NCI-H146 treated with DMSO at 0.1 percent for 48 hours (cell line): Measurements from ENCODE around the gene COL2A1.
"Not testable (repeated sequence)": the region's sequence is repeated elsewhere in the genome, so short reads cannot be mapped to it uniquely, and the experiment has no call there.

Source experiments
- DNase-seq: peaks from one replicate; lab custom pipeline; 2025; ENCODE audit not compliant: unreplicated experiment; lab: John Stamatoyannopoulos, UW

Gene COL2A1

DNA sequence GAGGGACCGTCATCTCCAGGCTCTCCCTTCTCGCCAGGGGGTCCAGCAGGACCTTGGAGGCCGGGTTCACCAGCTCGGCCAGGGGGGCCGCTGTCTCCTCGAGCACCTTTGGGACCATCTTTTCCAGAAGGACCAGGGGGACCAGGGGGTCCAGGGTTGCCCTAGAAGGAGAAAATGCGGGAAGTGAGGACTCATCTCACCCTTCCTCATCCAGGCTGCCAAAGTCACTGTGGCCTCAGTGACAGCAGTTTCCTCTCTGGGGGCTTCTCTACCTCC, 25.7 kb downstream of the COL2A1 start:
- DNase-seq, result no peak

DNA sequence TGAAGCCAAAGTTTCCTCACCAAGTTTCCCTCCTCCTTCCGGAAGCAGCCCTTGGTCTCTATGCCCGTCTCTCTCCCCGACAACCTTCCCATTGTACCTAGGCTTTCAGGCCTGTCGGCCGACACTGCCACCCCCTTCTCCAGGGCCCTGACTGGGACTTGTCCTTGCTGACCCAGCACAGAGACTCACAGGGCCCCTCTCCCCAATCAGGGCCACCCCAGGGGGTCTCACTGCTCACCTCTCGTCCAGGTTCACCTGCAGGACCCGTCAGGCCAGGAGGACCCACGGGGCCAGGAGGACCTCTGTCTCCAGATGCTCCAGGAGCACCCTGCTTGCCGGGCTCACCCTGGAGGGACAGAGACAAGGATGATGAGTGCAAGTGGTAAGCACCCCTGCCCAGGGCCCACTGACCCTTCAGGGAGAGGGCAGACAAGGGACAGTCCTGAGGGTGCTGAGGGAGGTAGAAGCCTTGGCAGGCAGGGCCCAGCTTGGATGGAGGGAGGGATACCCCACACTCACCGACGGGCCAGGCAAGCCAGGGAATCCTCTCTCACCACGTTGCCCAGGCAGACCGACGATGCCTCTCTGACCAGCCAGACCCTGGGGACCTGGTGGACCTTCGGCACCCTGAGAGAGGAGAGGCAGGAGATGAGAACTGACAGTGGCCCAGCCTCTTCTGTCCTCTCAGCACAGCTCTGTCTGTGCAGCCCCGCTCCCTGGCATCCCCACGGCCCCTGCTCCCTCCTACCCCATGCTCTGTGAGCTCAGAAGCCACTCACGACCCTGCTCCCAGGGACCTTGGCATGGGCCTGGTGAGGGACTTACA, 26.3 kb downstream of the COL2A1 start:
- DNase-seq, result no peak

DNA sequence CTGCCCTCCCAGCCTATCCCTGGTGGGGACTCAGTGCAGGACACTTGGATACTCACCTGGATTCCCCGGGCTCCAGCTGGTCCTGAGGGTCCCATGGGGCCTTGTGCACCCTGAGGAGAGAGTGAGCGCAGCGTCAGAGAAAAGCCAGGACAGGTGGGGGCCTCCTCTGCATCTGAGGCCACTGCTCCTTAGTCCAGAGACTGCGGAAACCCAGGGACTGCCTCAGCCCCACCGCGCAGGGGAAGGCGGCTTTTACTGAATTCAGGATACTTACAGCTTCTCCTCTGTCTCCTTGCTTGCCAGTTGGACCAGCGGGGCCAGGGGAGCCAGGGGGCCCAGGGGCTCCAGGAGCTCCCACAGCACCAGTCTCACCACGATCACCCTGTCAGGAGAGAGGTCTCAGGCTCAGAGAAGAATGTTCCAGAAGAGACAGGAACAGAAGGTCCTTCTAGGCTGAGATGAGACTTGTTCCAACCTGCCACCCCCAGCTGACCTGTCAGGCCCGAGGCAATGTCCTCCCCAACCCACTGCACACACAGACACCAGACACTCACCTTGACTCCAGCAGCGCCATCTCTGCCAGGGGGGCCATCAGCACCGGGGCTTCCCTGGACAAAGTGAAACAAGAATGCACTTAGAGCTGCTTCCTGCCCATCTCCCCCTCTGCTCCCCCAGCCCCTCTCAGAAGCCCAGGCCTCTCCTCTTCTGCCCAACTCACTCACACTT, 27.1 kb downstream of the COL2A1 start:
- DNase-seq, result no peak

DNA sequence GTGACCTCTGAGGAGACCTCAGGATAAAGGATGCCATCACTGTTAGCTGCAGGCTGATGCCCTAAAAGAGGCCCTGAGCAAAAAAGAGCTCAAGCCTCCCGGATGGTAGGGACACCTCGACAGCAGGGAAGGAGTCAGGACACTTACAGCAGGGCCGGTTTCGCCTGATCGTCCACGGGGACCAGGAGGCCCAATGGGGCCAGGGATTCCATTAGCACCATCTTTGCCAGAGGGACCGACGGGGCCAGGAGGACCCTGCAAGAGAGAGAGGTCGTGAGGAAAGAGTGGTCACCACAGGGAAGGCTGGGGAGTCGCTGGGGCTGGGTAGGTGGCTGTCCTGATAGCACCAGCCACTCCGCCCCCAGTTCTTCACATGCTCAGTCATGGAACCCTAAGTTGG, 28.5 kb downstream of the COL2A1 start:
- no peak for DNase-seq

DNA sequence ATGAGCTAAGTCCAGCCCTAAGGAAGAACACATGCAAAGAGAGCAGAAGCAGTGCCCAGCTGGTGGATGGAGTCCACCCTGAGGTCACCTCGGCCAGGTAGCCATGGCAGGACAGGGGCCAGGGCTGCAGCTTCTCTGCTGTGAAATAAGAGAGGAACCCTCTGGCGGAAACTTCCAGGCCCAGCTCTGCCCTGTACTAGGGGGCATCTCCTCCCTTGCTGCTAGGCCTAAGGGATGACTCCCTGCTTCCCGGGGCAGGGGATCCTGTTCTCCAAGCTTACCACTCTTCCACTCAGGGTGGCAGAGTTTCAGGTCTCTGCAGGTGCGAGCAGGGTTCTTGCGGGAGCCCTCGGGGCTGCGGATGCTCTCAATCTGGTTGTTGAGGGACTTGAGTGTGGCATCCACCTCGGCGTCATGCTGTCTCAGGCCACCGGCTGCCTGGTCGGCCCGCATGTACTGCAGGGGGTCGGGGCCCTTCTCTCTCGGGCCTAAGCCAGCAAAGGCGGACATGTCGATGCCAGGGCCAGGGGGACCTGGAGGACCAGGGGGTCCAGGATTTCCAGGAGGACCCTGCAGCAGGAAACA, 29.1 kb downstream of the COL2A1 start:
- no peak for DNase-seq

DNA sequence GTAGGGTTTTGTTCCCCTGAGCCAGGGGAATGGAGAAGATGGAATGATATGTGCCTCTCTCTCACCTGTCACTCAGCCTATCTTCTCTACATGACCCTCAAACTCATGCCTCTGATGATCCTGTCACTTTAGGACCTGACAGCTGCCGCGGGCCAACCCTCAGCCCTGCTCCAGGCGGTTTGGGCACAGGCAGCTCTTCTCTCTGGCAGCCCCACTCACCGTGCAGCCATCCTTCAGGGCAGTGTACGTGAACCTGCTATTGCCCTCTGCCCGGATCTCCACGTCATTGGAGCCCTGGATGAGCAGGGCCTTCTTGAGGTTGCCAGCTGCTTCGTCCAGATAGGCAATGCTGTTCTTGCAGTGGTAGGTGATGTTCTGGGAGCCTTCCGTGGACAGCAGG, 30.4 kb downstream of the COL2A1 start:
- no peak for DNase-seq

DNA sequence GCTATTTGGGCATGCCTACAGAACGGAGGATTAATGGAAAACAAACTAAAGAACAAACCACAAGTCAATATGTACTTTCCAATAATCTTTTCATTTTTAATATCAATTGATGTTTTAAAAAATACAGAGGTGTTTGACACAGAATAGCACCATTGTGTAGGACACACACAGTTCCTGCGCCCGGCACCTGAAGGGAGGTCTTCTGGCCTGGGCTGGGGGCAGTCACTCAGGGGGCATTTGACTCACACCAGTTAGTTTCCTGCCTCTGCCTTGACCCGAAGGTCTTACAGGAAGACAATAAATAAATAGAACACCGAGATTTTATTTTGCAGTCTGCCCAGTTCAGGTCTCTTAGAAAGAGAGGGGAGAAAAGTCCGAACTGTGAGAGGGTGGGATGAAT, 31.4 kb downstream of the COL2A1 start:
- DNase-seq, result no peak

DNA sequence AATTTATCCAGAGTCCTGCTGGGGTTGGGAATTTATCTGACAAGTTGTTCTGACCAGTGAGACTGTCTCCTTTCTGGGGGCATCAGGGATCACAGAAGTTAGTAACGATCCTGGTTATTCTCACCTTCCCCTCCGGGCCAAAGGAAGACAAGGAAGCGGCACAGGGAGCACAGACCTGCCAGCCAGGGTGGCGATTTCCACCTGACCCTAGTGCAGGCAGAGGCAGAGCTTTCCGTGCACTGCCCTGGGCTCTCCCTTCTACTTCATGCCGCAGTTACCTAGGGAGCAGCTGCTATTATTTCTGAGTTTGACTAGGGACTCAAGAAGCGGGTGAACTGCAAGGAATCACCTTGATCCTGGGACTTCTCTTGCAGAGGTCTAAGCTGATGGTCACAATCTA, 33.4 kb downstream of the COL2A1 start:
- DNase-seq, result no peak

DNA sequence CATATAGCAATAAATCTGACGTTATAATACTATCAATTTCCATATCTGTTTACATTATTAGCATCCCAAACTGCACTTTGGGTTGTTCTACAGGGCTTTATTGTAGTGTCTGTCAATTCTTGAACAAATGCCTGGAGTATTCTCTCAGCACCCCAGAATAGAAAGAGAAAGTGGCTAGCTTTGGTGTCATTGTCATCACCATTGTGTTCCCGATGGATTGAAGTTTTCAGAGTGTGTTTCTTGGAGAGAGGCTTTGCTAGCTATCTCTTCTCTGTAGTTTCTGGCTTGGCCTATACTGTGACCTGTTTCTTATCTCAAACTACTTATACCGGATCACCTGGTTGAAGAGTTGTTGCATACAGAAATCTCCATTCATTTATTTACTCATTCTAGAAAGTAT, 34.4 kb downstream of the COL2A1 start:
- DNase-seq, result no peak

DNA sequence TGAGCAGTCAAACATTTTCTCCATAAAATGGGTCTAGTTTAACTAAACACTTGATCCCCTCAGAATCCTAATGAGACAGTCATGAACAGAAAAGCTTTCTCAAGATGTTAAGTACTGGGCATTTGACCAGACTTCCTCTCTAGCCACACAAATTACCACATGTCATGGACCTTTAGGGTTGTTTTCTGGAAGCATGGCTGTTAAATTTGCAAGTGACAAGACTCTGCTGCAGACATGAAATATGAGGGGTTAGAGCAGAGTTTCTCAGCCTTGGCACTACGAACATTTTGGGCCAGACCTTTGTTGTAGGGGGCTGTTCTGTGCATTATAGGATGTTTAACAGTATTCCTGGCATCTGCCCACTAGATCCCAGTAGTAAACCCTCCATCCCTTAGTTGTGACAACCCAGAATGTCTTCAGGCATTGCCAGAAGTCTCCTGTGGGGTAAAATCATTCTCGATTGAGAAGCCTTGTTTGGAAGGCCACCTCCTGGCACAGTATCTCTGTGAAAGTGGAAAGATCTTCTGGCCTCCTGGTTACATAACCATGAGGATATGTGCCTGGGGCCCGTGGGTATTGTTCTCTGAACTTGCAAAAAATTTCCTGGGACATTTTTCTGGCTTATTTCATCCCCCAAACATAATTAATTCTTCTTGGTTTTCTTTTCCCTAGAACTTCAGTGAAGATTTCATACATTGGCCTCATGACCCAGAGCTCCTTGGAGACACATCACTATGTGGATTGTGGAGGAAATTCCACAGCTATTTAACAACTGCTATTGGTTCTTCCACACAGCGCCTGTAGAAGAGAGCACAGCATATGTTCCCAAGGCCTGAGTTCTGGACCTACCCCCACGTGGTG, 36.6 kb downstream of the COL2A1 start:
- no peak for DNase-seq

DNA sequence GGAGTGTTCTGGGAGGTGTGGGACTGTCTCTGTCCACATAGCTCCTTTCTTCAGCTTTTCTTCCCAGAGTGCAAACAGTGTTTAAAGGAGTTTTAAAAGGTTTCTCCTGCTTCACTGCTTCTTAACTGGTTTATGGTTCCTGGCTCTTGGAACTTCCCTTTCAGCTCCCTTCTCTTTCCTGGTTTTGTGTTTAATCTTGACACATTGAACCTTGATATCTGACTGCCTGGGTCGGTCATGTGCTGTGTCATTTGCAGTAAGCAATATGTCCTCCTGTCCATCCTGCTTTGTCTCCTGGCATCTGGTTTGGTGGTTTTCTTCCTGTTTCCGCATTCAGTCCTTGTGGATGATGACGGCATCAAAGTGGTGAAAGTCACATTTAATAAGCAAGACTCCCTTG, 38.7 kb downstream of the COL2A1 start:
- DNase-seq, result no peak

DNA sequence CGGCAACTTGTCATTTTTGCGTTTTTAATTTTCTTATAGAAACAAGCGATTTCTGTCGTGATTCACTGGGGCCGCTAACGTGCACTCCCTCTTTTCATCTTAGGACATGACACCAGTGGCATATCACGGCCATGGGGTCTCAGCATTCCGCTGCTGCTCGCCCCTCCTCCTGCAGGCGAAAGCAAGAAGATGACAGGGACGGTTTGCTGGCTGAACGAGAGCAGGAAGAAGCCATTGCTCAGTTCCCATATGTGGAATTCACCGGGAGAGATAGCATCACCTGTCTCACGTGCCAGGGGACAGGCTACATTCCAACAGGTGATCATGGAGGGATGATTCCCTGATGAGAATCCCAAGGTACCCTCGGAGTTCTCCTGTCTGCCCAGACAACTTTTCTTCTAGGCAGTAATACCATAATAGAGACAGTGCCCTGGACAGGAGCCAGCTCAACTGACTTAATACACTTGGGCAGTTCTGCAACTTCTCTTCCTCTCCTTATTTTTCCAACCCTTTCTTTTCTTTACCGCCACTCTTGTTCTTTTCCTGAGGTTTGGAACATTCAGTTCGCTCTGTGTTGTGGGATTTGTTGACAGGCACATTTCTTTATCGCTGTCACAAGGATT, 40.1 kb downstream of the COL2A1 start:
- peak; percentile 19 for DNase-seq

DNA sequence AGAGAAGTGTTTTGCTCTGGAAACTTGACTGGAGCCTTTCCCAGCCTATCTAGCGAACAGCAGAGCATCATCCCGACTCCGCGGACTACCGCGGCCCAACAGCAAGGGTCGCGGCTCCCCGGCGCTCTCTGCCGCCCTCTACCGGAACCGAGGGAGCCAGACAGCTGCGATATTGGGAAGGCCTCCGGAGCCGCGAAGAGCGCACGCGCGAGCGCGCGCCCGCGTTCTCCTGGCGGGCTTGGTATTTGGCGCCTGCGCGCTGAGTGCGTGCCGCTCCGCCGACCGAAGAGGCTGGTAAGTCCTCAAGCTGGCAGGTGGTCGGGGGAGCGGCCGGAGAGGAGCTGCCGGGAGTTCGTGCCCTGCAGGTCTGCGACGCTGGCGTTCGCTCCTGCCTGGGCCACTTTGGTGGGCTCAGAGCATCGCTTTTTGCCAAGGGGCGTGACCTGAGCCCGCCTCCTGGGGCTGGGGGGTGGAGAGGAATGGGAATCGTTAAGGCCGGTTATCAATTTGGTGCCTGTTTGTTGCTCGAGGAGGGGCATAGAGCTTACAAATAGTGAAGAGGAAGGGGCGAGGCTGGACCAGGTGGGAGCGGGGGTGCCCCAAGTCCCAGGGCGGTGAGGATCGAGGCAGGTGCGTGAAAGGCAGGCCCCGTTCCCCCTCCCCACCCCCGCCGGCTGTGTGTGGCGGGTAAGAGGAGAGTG, 40.8 kb downstream of the COL2A1 start, which contains the start of gene TMEM106C:
Gene TMEM106C (plus strand): TSS at position 257 of the 701 bp plus-strand sequence. CDS start 641 bp downstream, outside the sequence.
- DNase-seq, result peak; percentile 93

DNA sequence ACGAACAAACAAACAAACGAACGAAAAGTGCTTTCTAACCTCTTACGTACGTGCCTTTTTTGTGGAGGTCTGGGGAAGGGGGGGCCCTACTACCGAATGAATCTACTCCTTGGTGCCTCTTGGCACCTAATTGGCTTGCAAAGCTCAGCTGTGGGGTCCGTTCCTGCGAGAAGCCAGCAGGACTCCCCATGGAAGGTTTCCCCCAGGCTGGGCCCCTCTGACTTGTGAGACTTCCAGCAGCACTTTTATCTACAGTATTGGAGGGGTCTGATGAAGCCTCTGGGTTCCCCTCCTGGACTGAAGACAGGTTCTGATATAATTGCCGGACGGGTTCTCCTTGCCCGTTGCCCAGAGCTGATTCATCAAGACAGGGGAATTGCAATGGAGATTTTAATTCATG, 42.1 kb downstream of the COL2A1 start:
- DNase-seq, result no peak

DNA sequence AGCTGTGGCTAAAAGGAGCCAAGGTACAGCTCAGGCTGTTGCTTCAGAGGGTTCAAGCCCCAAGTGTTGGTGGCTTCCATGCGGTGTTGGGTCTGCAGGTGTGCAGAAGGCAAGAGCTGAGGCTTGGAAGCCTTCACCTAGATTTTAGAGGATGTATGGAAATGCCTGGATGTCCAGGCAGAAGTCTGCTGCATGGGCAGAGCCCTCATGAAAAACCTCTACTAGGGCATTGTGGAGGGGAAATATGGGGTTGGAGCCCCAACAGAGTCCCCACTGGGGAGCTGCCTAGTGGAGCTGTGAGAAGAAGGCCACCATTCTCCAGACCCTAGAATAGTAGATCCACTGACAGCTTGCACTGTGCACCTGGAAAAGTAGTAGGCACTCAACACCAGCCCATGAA, 46.6 kb downstream of the COL2A1 start:
- DNase-seq, result not testable (repeated sequence)

DNA sequence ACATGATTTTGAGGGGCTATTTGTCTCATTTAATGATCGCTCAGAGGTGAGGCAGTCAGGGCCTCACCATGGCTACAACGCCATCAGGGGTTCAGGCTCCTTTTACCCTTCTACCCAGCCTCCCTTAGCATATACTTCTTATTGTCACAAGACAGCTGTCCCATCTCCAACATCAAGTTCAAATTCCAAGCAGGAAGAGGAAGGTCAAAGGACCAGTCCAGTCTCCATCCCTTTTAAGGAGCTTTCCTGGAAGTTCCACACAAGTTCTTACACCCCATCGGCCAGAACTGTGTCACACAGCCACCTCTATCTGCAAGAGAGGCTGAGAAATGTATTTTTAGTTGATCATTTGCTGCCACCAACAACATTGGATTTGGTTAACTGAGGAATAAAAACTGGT, 49.2 kb downstream of the COL2A1 start:
- no peak for DNase-seq

DNA sequence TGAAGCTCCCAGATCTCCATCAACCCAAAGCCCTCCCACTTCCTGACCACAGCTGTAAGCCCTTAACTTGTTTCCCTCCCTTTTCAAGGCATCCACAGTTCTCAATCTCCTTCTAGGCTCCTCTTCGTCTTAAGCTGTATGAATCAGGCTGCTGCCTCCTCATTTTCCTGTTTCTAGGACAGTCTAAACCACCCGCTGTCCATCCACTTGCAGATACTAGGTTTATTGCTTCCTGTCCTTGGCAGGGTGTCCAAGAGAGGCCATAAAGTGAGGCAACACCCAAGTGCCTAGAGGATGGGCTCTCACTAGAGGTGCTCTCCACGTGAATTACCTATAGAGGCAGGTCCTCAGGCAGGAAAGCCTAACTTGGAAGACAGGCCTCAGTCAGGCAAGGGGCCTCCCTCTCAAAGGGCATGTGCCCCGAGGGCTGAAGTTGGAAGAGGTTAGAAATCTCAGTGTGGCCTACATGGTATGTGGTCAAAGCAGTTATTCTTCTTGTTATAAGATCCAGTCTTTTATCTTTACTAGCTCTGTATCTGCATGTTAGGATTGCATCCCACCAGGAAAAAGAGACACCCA, 49.7 kb downstream of the COL2A1 start:
- DNase-seq, result no peak

DNA sequence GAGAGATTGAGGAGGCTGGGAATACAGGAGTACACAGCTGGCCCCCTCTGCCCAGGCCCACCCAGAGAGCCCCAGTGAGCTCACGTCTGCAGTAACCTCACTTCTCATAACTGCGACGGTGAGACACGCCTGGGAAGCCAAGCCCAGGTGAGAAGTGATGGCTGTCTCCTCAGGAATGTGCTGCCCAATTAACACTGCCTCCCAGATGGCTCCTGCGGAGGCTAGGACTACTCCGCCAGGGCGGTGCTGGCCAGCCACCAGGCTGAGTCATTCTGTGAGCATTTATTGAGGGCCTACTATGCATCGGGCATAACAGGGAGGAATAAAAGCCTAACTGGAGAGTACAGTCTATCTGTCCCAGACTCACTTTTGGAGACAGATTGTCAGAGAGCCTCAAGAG, 50.2 kb downstream of the COL2A1 start:
- no peak for DNase-seq

DNA sequence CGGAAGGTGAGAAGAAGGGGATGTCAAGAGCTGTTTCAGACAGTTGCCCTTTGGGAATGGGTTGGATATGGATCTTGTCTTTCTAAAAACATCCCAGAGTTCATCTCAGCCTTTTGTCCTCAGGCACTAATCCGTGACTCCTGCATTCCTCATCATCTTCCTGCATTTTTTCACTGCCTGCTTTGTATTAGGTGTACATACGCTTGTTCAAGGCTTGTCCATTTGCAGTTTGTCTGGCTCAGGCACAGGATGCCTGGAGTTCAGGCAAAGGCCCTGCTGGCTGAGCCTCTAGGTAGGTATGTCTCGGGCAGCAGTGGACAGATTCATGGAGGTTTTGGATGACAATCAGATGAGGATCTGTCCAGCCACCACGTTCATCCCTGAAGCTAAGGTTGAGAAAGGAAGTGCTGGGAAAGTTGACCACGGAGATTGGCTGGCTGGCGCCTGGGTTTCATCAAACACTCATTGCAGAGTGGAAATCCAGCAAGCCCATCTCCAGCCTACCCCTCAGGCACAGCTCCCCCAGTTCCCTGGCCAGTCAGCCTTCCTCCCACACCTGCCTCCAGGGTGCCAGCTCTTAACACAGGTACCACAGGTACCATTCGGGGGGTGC, 53.3 kb downstream of the COL2A1 start:
- DNase-seq, result no peak
